Body of pancreas (tissue), 4 donors: ENCODE data around the gene PDCD1LG2. TPM values are rescaled to one million over a fixed set of nuclear protein-coding genes. Genes with fewer than 3 reads are reported as not detected.

ENCODE experiments used
- ATAC-seq: fragments of 150-250 bp; one replicate; pipeline ENCODE4 v1.9.1; 2016
- DNase-seq, 4 donors: peaks; one replicate each; pipeline ENCODE4 v3.0.0-alpha.2; 2019
- H3K27ac ChIP-seq, 4 donors: fragments of 200-600 bp; sonication (generic); 1 replicate in 3 of 4; 2 replicates in 1 of 4; pipeline versions ENCODE4 v1.5.1 to v1.6.1; 2016 to 2019; ENCODE audit warnings: mild to moderate bottlenecking in 1 of 4, mixed read lengths in 1 of 4, moderate library complexity in 1 of 4
- H3K27me3 ChIP-seq, 2 donors: fragments of 200-600 bp; sonication (generic); one replicate each; pipeline ENCODE4 v1.6.0; 2016; ENCODE audit warnings: mild to moderate bottlenecking in 1 of 2
- H3K36me3 ChIP-seq, 2 donors: fragments of 200-600 bp; sonication (generic); replicated peaks in 1 of 2; 2 replicates each; pipeline ENCODE4 v1.5.1; 2016; ENCODE audit warnings: low read depth in 2 of 2; ENCODE audit not compliant: insufficient read depth in 1 of 2
- H3K4me1 ChIP-seq: fragments of 200-600 bp; sonication (generic); one replicate; pipeline ENCODE4 v1.6.0; 2016
- H3K4me3 ChIP-seq, 2 donors: fragments of 200-600 bp; sonication (generic); 1 replicate in 1 of 2; 2 replicates in 1 of 2; pipeline ENCODE4 v1.5.1; 2016 to 2019
- H3K9me3 ChIP-seq, 3 donors: fragments of 200-600 bp; sonication (generic); 1 replicate in 2 of 3; 2 replicates in 1 of 3; pipeline ENCODE4 v1.5.1; 2016
- POLR2A ChIP-seq, 3 donors: fragments of 450-650 bp; IDR thresholded peaks; one replicate each; pipeline ENCODE4 v1.6.1; 2016; ENCODE audit warnings: antibody characterized with exemption in 3 of 3, mild to moderate bottlenecking in 2 of 3
- WGBS, 2 donors: methylation state at CpG; one replicate each; pipeline ENCODE4 v1.1.5; 2017; 5-methylcytosine and 5-hydroxymethylcytosine counted together
- intact Hi-C: fragments of 100-400 bp; cut with DNase I; formaldehyde crosslinking; loops from one replicate; pipeline ENCODE4 v1.15.1; 2023
- total RNA-seq, 2 donors: library from RNA; depleted of rRNA; stranded (reverse); fragments of >200 nt; gene quantifications; one replicate each; pipeline ENCODE4 v1.1.0, GENCODE V29; 2016
- TF ChIP-seq, protein P1 (sequence below), 7 experiments: fragments of 450-650 bp in 4 of 7; fragments of 200-600 bp in 3 of 7; sonication (generic) in 3 of 7; IDR thresholded peaks; one replicate each; pipeline ENCODE4 v1.5.1; 2016 to 2019; ENCODE audit warnings: antibody characterized with exemption in 7 of 7

Gene PDCD1LG2
- total RNA-seq, 2 donors from 2014 or later, result 0.99 to 1.3 TPM

DNA sequence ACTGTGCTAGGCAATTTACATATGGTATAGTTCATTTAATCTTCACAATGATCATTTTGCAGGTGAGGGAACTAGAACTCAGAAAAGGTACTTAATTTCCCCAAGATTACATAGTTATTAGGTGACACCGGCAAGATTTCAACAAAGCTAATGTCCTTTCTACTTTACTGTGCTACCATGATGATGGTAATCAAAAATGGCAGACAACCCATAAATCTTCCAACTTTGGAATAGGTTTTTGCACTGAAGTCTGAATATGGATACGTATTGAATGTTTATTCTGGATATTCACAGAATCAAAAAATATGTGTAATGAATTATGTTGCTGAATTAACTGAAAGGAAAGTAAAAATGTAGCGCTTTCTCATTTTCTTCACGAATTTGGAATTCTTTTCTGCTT, 13.8 kb downstream of the PDCD1LG2 start:
- H3K4me3 ChIP-seq, result no peak overlapping the region
- intact Hi-C loops, result no loop called here
- no peaks in the 10 kb centered on the region for H3K27me3 ChIP-seq
- DNase-seq, result no peak
- H3K9me3 ChIP-seq, result no peaks in the 10 kb centered on the region
- WGBS, 2 donors, result 81 to 89% methylated on average over 4 of the region's 4 CpGs
- no peak for ATAC-seq
- no peak overlapping the region for H3K27ac ChIP-seq
- no peaks in the 10 kb centered on the region for H3K4me1 ChIP-seq
- H3K36me3 ChIP-seq, result no peaks in the 10 kb centered on the region
- TF ChIP-seq POLR2A (IDR thresholded peaks at IDR 0.05), result no peak
- TF ChIP-seq, protein P1, sequence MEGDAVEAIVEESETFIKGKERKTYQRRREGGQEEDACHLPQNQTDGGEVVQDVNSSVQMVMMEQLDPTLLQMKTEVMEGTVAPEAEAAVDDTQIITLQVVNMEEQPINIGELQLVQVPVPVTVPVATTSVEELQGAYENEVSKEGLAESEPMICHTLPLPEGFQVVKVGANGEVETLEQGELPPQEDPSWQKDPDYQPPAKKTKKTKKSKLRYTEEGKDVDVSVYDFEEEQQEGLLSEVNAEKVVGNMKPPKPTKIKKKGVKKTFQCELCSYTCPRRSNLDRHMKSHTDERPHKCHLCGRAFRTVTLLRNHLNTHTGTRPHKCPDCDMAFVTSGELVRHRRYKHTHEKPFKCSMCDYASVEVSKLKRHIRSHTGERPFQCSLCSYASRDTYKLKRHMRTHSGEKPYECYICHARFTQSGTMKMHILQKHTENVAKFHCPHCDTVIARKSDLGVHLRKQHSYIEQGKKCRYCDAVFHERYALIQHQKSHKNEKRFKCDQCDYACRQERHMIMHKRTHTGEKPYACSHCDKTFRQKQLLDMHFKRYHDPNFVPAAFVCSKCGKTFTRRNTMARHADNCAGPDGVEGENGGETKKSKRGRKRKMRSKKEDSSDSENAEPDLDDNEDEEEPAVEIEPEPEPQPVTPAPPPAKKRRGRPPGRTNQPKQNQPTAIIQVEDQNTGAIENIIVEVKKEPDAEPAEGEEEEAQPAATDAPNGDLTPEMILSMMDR (IDR thresholded peaks at IDR 0.05), result no peak

DNA sequence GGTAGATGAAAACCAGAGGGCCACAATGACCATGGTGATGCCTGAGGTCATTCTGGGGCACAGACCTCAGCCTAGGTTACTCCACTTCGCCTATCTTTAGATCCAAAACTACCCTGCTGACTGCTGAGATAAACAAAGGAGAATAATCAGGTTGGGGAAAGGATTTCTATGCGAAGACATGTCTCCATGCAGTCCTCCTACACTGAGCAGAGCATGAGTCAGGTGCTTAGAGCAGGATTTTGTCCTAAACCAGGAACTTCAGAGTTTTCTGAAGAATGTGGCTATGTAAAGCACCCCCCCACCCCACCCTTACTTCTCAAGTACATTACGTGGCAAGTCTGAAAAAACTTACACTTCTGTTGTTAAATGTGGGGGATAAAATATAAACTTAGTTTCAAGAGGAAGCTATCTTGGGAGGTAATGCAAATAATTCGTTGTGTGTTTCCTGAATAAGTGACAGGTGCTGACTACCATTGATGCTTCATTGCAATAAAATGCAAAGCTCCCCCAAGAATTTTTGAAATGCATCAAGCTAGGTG, 19.4 kb downstream of the PDCD1LG2 start:
- TF ChIP-seq, protein P1 (IDR thresholded peaks at IDR 0.05), result no peak
- TF ChIP-seq POLR2A (IDR thresholded peaks at IDR 0.05), result no peak
- no peak overlapping the region for H3K27ac ChIP-seq
- no peak overlapping the region for H3K4me3 ChIP-seq
- H3K9me3 ChIP-seq, result no peaks in the 10 kb centered on the region
- intact Hi-C loops, result no loop called here
- no peaks in the 10 kb centered on the region for H3K27me3 ChIP-seq
- WGBS, 2 donors, result 66 to 73% methylated on average over 4 of the region's 4 CpGs
- DNase-seq (no peak), ATAC-seq (no peak)
- H3K4me1 ChIP-seq, result no peaks in the 10 kb centered on the region
- H3K36me3 ChIP-seq, result no peaks in the 10 kb centered on the region

DNA sequence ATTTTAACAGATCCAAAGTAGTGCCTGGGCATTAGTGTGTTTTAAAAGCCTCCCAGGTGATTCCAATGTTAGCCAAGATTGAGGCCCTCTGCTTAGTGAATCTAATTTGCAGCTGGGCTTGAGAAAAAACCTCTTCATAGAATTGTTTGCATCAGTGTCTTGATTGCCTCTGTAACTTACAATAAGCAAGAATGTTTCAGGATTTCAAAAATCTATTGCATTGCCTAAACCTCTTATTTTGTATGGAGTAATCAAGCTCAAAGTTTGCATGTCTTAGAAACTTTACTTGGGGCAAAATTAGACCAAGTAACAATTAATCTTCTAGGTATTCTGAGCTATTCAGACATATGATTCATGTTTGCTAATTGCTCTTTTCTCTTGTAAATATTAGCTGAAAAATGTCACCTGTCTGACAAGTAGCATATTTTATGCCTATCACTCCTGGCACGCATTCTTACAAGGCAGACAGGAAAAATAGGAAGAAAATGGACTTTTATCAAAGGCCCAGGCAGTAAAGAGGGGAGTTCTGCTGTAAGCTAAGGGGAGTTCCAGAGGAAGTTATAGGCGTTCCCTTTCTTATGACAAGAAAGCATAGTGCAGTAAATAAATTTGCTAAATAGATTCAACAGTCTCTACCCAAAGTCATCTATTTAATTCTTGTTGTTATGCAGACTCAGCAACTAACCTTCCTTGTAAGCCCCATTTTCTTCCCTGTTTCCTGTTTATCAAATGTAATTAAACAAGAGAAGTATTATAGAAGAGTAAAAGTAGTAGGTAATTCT, 21.0 kb downstream of the PDCD1LG2 start:
- ATAC-seq (no peak), DNase-seq (no peak)
- no peaks in the 10 kb centered on the region for H3K4me1 ChIP-seq
- H3K36me3 ChIP-seq, result no peaks in the 10 kb centered on the region
- intact Hi-C loops, result no loop called here
- TF ChIP-seq POLR2A (IDR thresholded peaks at IDR 0.05), result no peak
- TF ChIP-seq, protein P1 (IDR thresholded peaks at IDR 0.05), result no peak
- H3K4me3 ChIP-seq, result no peak overlapping the region
- no peaks in the 10 kb centered on the region for H3K27me3 ChIP-seq
- no peak overlapping the region for H3K27ac ChIP-seq
- WGBS, 2 donors, result 29 to 59% methylated on average over 2 of the region's 2 CpGs
- H3K9me3 ChIP-seq, result no peaks in the 10 kb centered on the region

DNA sequence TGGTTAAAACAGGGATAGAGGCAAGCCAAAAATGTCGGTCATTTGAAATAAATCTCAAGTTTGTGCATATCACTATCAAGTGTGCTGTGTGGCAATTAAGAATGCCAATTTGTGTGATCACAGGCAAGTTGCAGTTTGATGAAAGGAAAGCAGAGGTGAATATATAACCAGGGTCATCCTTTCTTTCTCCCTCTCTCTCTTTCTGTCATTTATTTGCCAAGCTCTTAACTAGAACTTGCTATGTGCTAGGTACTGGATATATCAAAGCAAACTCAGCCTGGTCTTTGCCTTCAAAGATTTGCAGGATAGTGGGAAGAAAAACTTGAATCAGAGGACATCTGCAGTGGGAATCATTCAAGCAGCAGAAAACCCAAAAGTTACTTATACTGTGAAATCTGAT, 22.0 kb downstream of the PDCD1LG2 start:
- H3K9me3 ChIP-seq, result no peaks in the 10 kb centered on the region
- H3K4me3 ChIP-seq, result no peak overlapping the region
- DNase-seq, result no peak
- no peaks in the 10 kb centered on the region for H3K4me1 ChIP-seq
- 33 to 62% methylated on average over 1 of the region's 1 CpG for WGBS, 2 donors
- ATAC-seq, result no peak
- no peaks in the 10 kb centered on the region for H3K27me3 ChIP-seq
- H3K27ac ChIP-seq, result no peak overlapping the region
- TF ChIP-seq POLR2A (IDR thresholded peaks at IDR 0.05), result no peak
- TF ChIP-seq, protein P1 (IDR thresholded peaks at IDR 0.05), result no peak
- no peaks in the 10 kb centered on the region for H3K36me3 ChIP-seq
- intact Hi-C loops, result no loop called here

DNA sequence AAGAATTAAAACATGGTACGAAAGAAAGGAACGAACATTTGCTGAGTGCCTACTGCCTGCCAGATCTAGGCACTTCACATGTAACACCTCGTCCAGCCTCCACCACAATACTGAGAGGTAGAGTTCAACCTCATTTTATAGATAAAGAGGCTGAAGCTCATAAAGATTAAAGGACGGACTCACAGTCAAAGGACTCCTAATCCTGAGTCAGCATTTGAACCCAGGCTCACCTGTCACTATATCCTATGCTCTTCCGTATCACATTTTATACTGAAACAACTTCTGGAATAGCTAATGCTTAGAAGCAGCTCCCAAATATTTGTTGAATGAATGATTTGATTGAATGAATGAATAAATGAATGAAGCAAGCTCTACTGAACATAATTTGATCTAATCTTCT, 22.5 kb downstream of the PDCD1LG2 start:
- TF ChIP-seq, protein P1 (IDR thresholded peaks at IDR 0.05), result no peak
- no peak for TF ChIP-seq POLR2A (IDR thresholded peaks at IDR 0.05)
- Histone ChIP-seq H3K27ac (no peak overlapping the region), H3K4me3 (no peak overlapping the region), H3K9me3 (no peaks in the 10 kb centered on the region), H3K36me3 (no peaks in the 10 kb centered on the region), H3K27me3 (no peaks in the 10 kb centered on the region), H3K4me1 (no peaks in the 10 kb centered on the region)
- ATAC-seq (no peak), DNase-seq (no peak)
- WGBS, 2 donors, result 82 to 87% methylated on average over 5 of the region's 5 CpGs
- intact Hi-C loops, result no loop called here
